HepG2 (cell line): ENCODE measurements around the gene PRR35. TPM values are rescaled to one million over a fixed set of nuclear protein-coding genes. Genes with fewer than 3 reads are reported as not detected.

Experiments
- AGO2 ChIP-seq: fragments of 200-400 bp; formaldehyde crosslinking; optimal IDR thresholded peaks from 2 replicates; pipeline ENCODE3; 2017; ENCODE audit warnings: mild to moderate bottlenecking, low read depth, low read length, moderate library complexity
- AKAP8 ChIP-seq: sonication (generic); formaldehyde crosslinking; IDR thresholded peaks from 2 replicates; pipeline ENCODE4 v1.5.1; 2020; ENCODE audit warnings: mild to moderate bottlenecking, missing genetic modification reagents
- BORCS8-MEF2B ChIP-seq: sonication (generic); formaldehyde crosslinking; IDR thresholded peaks from 2 replicates; pipeline ENCODE4 v1.8.0; 2022; ENCODE audit warnings: mild to moderate bottlenecking, missing genetic modification reagents
- CC2D1A ChIP-seq: sonication (generic); formaldehyde crosslinking; IDR thresholded peaks from 2 replicates; pipeline ENCODE4 v1.8.1; 2023; ENCODE audit warnings: mild to moderate bottlenecking, missing genetic modification reagents
- CCAR2 ChIP-seq: fragments of 200-400 bp; formaldehyde crosslinking; optimal IDR thresholded peaks from 2 replicates; pipeline ENCODE3; 2018; ENCODE audit warnings: low read depth, mild to moderate bottlenecking, low read length, moderate library complexity
- DNMT1 ChIP-seq: sonication (generic); formaldehyde crosslinking; IDR thresholded peaks from 2 replicates; pipeline ENCODE4 v1.5.1; 2020; ENCODE audit warnings: mild to moderate bottlenecking, missing genetic modification reagents
- GLI4 ChIP-seq: sonication (generic); formaldehyde crosslinking; IDR thresholded peaks from 2 replicates; pipeline ENCODE4 v1.5.1; 2020; ENCODE audit warnings: missing genetic modification reagents, mild to moderate bottlenecking, moderate library complexity, borderline replicate concordance
- HNF4A ChIP-seq: sonication (generic); formaldehyde crosslinking; IDR thresholded peaks from 2 replicates; pipeline ENCODE4 v1.4.0; 2020; ENCODE audit warnings: missing genetic modification reagents
- MAX ChIP-seq: IDR thresholded peaks from 2 replicates; pipeline ENCODE4 v1.6.1; 2012; ENCODE audit warnings: inconsistent platforms
- NR2C2 ChIP-seq: sonication (generic); formaldehyde crosslinking; IDR thresholded peaks from 2 replicates; pipeline ENCODE4 v1.4.0; 2020; ENCODE audit warnings: missing genetic modification reagents, mild to moderate bottlenecking, moderate library complexity, borderline replicate concordance
- PBX2 ChIP-seq: IDR thresholded peaks from 2 replicates; pipeline ENCODE4 v1.6.1; 2016; ENCODE audit warnings: control low read depth
- PITX1 ChIP-seq: sonication (generic); formaldehyde crosslinking; IDR thresholded peaks from 2 replicates; pipeline ENCODE4 v1.5.1; 2020; ENCODE audit warnings: mild to moderate bottlenecking, missing genetic modification reagents
- REL ChIP-seq: sonication (generic); formaldehyde crosslinking; conservative IDR thresholded peaks from 2 replicates; pipeline ENCODE4 v1.8.0; 2022; ENCODE audit warnings: mild to moderate bottlenecking, missing genetic modification reagents, moderate library complexity
- REXO4 ChIP-seq: sonication (generic); formaldehyde crosslinking; IDR thresholded peaks from 2 replicates; pipeline ENCODE4 v1.8.0; 2022; ENCODE audit warnings: missing genetic modification reagents, mild to moderate bottlenecking, borderline replicate concordance
- RXRB ChIP-seq: IDR thresholded peaks from 2 replicates; pipeline ENCODE4 v1.6.1; 2016; ENCODE audit warnings: borderline replicate concordance, missing genetic modification reagents, missing compliant biosample characterization
- SATB2 ChIP-seq: sonication (generic); formaldehyde crosslinking; IDR thresholded peaks from 2 replicates; pipeline ENCODE4 v1.5.0; 2020; ENCODE audit warnings: missing genetic modification reagents
- SRSF9 ChIP-seq: fragments of 200-400 bp; formaldehyde crosslinking; IDR thresholded peaks from 2 replicates; pipeline ENCODE4 v1.6.1; 2018; ENCODE audit warnings: borderline replicate concordance, mild to moderate bottlenecking, low read depth, low read length; ENCODE audit not compliant: insufficient read depth, poor library complexity, severe bottlenecking
- TEAD2 ChIP-seq: sonication (generic); formaldehyde crosslinking; IDR thresholded peaks from 2 replicates; pipeline ENCODE4 v1.9.0; 2021; ENCODE audit warnings: missing genetic modification reagents
- TRIM22 ChIP-seq: fragments of 450-650 bp; IDR thresholded peaks from 2 replicates; pipeline ENCODE4 v1.6.1; 2017
- YEATS2 ChIP-seq: sonication (generic); formaldehyde crosslinking; IDR thresholded peaks from 2 replicates; pipeline ENCODE4 v1.4.0; 2020; ENCODE audit warnings: missing genetic modification reagents, borderline replicate concordance
- ZC3H13 ChIP-seq: sonication (generic); formaldehyde crosslinking; IDR thresholded peaks from 2 replicates; pipeline ENCODE4 v1.8.1; 2023; ENCODE audit warnings: mild to moderate bottlenecking, missing genetic modification reagents, moderate library complexity
- ZIK1 ChIP-seq: sonication (generic); formaldehyde crosslinking; IDR thresholded peaks from 2 replicates; pipeline ENCODE4 v1.5.0; 2020; ENCODE audit warnings: mild to moderate bottlenecking, low read depth, missing genetic modification reagents, borderline replicate concordance
- ZNF3 ChIP-seq: IDR thresholded peaks from 2 replicates; pipeline ENCODE4 v1.7.0; 2017; ENCODE audit warnings: inconsistent platforms
- ZNF530 ChIP-seq: sonication (generic); formaldehyde crosslinking; IDR thresholded peaks from 2 replicates; pipeline ENCODE4 v1.5.0; 2020; ENCODE audit warnings: low read depth, mild to moderate bottlenecking, missing genetic modification reagents
- ZNF724P ChIP-seq: sonication (generic); formaldehyde crosslinking; IDR thresholded peaks from 2 replicates; pipeline ENCODE4 v1.8.0; 2022; ENCODE audit warnings: missing genetic modification reagents, borderline replicate concordance
- ZNF746 ChIP-seq: sonication (generic); formaldehyde crosslinking; IDR thresholded peaks from 2 replicates; pipeline ENCODE4 v1.8.0; 2022; ENCODE audit warnings: mild to moderate bottlenecking, missing genetic modification reagents
- polyA plus RNA-seq, 8 experiments: library from polyadenylated mRNA; depleted of rRNA in 3 of 8; stranded (reverse) in 7 of 8; unstranded in 1 of 8; fragments of >200 nt; fragmentation: Illumina TruSeq in 4 of 8; extraction: Trizol in 4 of 8; gene quantifications; 2 replicates each; pipeline versions ENCODE4 v1.2.1 to v1.2.3, GENCODE V29; 2011 to 2016; ENCODE audit warnings: low read depth in 4 of 8, missing spikeins in 1 of 8, mixed read lengths in 1 of 8; ENCODE audit not compliant: insufficient read depth in 1 of 8
- total RNA-seq, 5 experiments: library from RNA; depleted of rRNA; stranded (reverse); fragments of >200 nt; fragmentation: Illumina TruSeq; extraction: Trizol; gene quantifications; 2 replicates each; pipeline ENCODE4 v1.2.3, GENCODE V29; 2016; ENCODE audit warnings: low read depth in 1 of 5
- TF ChIP-seq, protein P1 (sequence below): sonication (generic); formaldehyde crosslinking; IDR thresholded peaks from 2 replicates; pipeline ENCODE4 v1.5.1; 2020; ENCODE audit warnings: missing genetic modification reagents, mild to moderate bottlenecking, borderline replicate concordance

Gene PRR35
- total and polyA plus RNA-seq, 2 of the 13 experiments (the other 11 are each of a cell fraction or from before 2014, with no cell fraction given): 0.07 to 0.16 TPM

DNA sequence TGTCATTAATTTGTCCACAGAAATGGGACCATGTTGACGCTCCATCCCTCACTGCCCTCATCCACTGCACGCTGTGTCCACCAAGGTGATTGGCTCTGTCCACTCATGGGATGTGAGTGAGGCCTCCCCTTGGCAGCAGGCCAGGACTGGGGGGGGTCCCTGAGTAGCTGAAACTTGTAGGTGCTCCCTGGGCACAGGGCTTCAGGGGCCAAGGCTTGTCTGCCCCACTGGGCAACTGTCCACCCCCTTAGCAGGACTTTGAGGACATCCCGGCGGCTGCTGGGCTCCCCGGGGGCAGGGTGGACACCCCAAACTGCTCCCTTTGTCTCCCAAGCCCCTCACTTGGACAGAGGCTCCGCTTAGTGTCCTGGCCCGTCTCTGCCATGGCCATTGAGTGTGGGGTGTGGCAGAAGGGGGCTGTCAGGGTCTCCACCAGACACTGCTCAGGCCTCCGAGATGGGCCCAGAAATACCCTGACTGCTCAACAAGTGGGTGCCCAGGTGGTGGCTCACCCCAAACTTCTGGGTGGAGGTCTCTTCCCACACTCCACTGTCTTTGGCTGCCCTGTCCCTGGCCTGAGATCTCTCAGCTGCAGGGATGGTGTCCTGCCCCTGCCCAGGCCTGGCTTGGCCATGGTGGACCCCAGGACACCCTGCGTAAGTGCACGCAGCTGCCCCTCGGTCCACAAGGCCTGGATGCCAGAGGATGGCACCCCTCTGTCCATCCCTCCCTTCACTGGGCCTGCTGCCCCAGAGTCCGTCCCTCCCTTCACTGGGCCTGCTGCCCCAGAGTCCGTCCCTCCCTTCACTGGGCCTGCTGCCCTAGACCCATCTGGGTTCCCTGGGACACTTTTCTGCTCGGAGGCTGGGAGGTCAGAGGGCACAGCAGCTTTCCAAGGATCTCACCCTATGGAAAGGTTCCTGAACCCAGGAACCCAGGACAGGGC, 26.7 kb downstream of the PRR35 start (continued):
- TF ChIP-seq, protein P1, sequence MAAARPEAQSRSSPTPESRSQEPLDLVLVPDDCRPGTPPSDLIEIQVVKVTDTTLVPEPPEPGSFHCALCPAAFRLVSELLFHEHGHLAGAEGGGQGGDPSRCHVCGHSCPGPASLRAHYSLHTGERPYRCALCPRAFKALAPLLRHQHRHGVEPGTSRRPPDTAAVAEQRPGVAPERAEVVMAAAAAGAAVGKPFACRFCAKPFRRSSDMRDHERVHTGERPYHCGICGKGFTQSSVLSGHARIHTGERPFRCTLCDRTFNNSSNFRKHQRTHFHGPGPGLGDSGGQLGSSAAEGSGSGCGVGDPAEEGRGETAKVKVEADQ: no peak
- TF ChIP-seq TEAD2 (no peak), BORCS8-MEF2B (CRISPR knock-in tag) (no peak), GLI4 (CRISPR knock-in tag) (no peak), AKAP8 (peak; percentile 59), RXRB (no peak), ZNF746 (0 out of 2 replicates have a peak, but pooled peaks have one; percentile 9), ZNF3 (no peak), NR2C2 (CRISPR knock-in tag) (no peak), REXO4 (CRISPR knock-in tag) (no peak), ZNF530 (CRISPR knock-in tag) (no peak), ZC3H13 (CRISPR knock-in tag) (peak; percentile 60; the same call in 1 of the 2 replicates), DNMT1 (CRISPR knock-in tag) (no peak), PITX1 (CRISPR knock-in tag) (no peak), REL (CRISPR knock-in tag) (no peak), ZIK1 (CRISPR knock-in tag) (no peak), SATB2 (CRISPR knock-in tag) (no peak), TRIM22 (no peak), HNF4A (CRISPR knock-in tag) (no peak), CCAR2 (no peak), YEATS2 (CRISPR knock-in tag) (no peak), AGO2 (peak; percentile 92), SRSF9 (no peak), CC2D1A (CRISPR knock-in tag) (no peak), ZNF724P (no peak), PBX2 (no peak), MAX (no peak)
